Spinal cord (tissue), 10 donors: ENCODE data around the gene MN1. TPM values are rescaled to one million over a fixed set of nuclear protein-coding genes. Genes with fewer than 3 reads are reported as not detected.

Source experiments
- DNase-seq, 6 donors: peaks; one replicate each; pipeline versions ENCODE4 v3.0.0 to v3.0.0-alpha.2; 2013 to 2015; ENCODE audit warnings: low spot score in 6 of 6, low read depth in 4 of 6
- H3K27ac ChIP-seq: one replicate; pipeline ENCODE4 v1.5.1; 2013; ENCODE audit warnings: low read depth, low read length, control low read depth
- H3K27me3 ChIP-seq: one replicate; pipeline ENCODE4 v1.6.1; 2013; ENCODE audit warnings: low read length; ENCODE audit not compliant: control insufficient read depth, insufficient read depth
- H3K36me3 ChIP-seq: one replicate; pipeline ENCODE4 v1.6.1; 2013; ENCODE audit warnings: low read length; ENCODE audit not compliant: control insufficient read depth, insufficient read depth
- H3K4me1 ChIP-seq: one replicate; pipeline ENCODE4 v1.6.1; 2013; ENCODE audit warnings: low read length; ENCODE audit not compliant: control insufficient read depth, insufficient read depth
- H3K4me3 ChIP-seq: one replicate; pipeline ENCODE4 v1.5.1; 2013; ENCODE audit warnings: low read depth, low read length, control low read depth
- H3K9me3 ChIP-seq: one replicate; pipeline ENCODE4 v1.6.1; 2013; ENCODE audit warnings: low read length; ENCODE audit not compliant: control insufficient read depth, insufficient read depth
- WGBS: methylation state at CpG from one replicate; pipeline ENCODE4 v1.1.5; 2013; ENCODE audit warnings: missing lambda C conversion rate; ENCODE audit not compliant: insufficient coverage; 5-methylcytosine and 5-hydroxymethylcytosine counted together
- polyA plus RNA-seq, 2 donors: library from polyadenylated mRNA; unstranded; fragments of 120-200 nt; gene quantifications; one replicate each; pipeline ENCODE4 v1.2.1, GENCODE V29; 2013; ENCODE audit not compliant: insufficient read length in 2 of 2
- total RNA-seq, 2 donors: library from RNA; depleted of rRNA in 1 of 2; stranded (reverse); fragments of 120-200 nt in 1 of 2; fragments of >200 nt in 1 of 2; gene quantifications; one replicate each; pipeline versions ENCODE4 v1.2.3 to v1.2.4, GENCODE V29; 2013 to 2014
- donor health status: healthy.

Gene MN1
- total and polyA plus RNA-seq, 4 donors: 9.9 to 27.5 (median 25.4) TPM

- H3K27ac ChIP-seq: peak overlapping the region; percentile 22
- peaks cover 8% of the 10 kb centered on the region for H3K27me3 ChIP-seq
- 38% methylated on average over 8 of the region's 15 CpGs for WGBS
- H3K36me3 ChIP-seq: no peaks in the 10 kb centered on the region
- peaks cover 10% of the 10 kb centered on the region for H3K4me1 ChIP-seq
- peak in 2 of 6 donors; percentile 53 to 61 for DNase-seq
- no peaks in the 10 kb centered on the region for H3K9me3 ChIP-seq
- H3K4me3 ChIP-seq: no peak overlapping the region
Observed at GRCh38 chr22:27810609-27811151, 9.1 kb upstream of the MN1 start.

- Histone ChIP-seq H3K9me3 (no peaks in the 10 kb centered on the region), H3K4me1 (peaks cover 12% of the 10 kb centered on the region), H3K4me3 (no peak overlapping the region), H3K27ac (peak overlapping the region; percentile 22), H3K27me3 (peaks cover 10% of the 10 kb centered on the region), H3K36me3 (no peaks in the 10 kb centered on the region)
- DNase-seq: no peak
- WGBS: 53% methylated on average over 8 of the region's 17 CpGs
Observed at GRCh38 chr22:27809700-27810608, 8.4 kb upstream of the MN1 start.

GRCh38 chr22:27809226-27809603, 7.7 kb upstream of the MN1 start:
- no CpG with 5 or more reads among the region's 5 CpGs for WGBS
- Histone ChIP-seq H3K4me1 (peaks cover 19% of the 10 kb centered on the region), H3K4me3 (no peak overlapping the region), H3K27me3 (peaks cover 15% of the 10 kb centered on the region), H3K27ac (no peak overlapping the region), H3K36me3 (no peaks in the 10 kb centered on the region), H3K9me3 (no peaks in the 10 kb centered on the region)
- DNase-seq: peak in 1 of 6 donors; percentile 43

GRCh38 chr22:27808451-27809225, 7.1 kb upstream of the MN1 start:
- Histone ChIP-seq H3K4me1 (peaks cover 24% of the 10 kb centered on the region), H3K36me3 (no peaks in the 10 kb centered on the region), H3K4me3 (no peak overlapping the region), H3K9me3 (no peaks in the 10 kb centered on the region), H3K27ac (no peak overlapping the region), H3K27me3 (peaks cover 15% of the 10 kb centered on the region)
- peak in 1 of 6 donors; percentile 54 for DNase-seq
- WGBS: 63% methylated on average over 12 of the region's 18 CpGs

- H3K27me3 ChIP-seq: peaks cover 25% of the 10 kb centered on the region
- peaks cover 30% of the 10 kb centered on the region for H3K4me1 ChIP-seq
- H3K27ac ChIP-seq: no peak overlapping the region
- H3K9me3 ChIP-seq: no peaks in the 10 kb centered on the region
- WGBS: 95% methylated on average over 7 of the region's 7 CpGs
- no peaks in the 10 kb centered on the region for H3K36me3 ChIP-seq
- no peak for DNase-seq
- no peak overlapping the region for H3K4me3 ChIP-seq
Observed at GRCh38 chr22:27805841-27806240, 4.3 kb upstream of the MN1 start.

GRCh38 chr22:27804470-27805297, 3.1 kb upstream of the MN1 start:
- DNase-seq: peak in 2 of 6 donors; percentile 92
- Histone ChIP-seq H3K4me3 (no peak overlapping the region), H3K36me3 (peaks cover 7% of the 10 kb centered on the region), H3K27me3 (peaks cover 34% of the 10 kb centered on the region), H3K27ac (no peak overlapping the region), H3K9me3 (no peaks in the 10 kb centered on the region), H3K4me1 (peaks cover 32% of the 10 kb centered on the region)
- WGBS: 33% methylated on average over 28 of the region's 31 CpGs

GRCh38 chr22:27803841-27804415, 2.4 kb upstream of the MN1 start:
- Histone ChIP-seq H3K4me1 (peaks cover 40% of the 10 kb centered on the region), H3K27ac (no peak overlapping the region), H3K4me3 (no peak overlapping the region), H3K36me3 (peaks cover 13% of the 10 kb centered on the region), H3K9me3 (no peaks in the 10 kb centered on the region), H3K27me3 (peaks cover 36% of the 10 kb centered on the region)
- WGBS: 55% methylated on average over 8 of the region's 11 CpGs
- no peak for DNase-seq

- peak overlapping the region; percentile 75 for H3K27ac ChIP-seq
- 11% methylated on average over 26 of the region's 35 CpGs for WGBS
Observed at GRCh38 chr22:27802346-27803073, 954 bp upstream of the MN1 start.

More at GRCh38 chr22:27802346-27803073, 954 bp upstream of the MN1 start:
- Histone ChIP-seq H3K36me3 (peaks cover 22% of the 10 kb centered on the region), H3K27me3 (peaks cover 43% of the 10 kb centered on the region), H3K4me1 (peaks cover 52% of the 10 kb centered on the region), H3K9me3 (no peaks in the 10 kb centered on the region), H3K4me3 (peak overlapping the region; percentile 69)
- peak in 2 of 6 donors; percentile 69 to 70 for DNase-seq
